Activated CD8-positive, alpha-beta T cell treated with anti-CD3 and anti-CD28 coated beads for 36 hours (primary cell): Measurements from ENCODE around the gene FUZ. TPM values are rescaled to one million over a fixed set of nuclear protein-coding genes. Genes with fewer than 3 reads are reported as not detected.

Experiments
- ATAC-seq: fragments of 200-7000 bp; cut with Tn5 transposase; one replicate; pipeline ENCODE4 v1.10.0; 2021; ENCODE audit warnings: mild to moderate bottlenecking, moderate library complexity
- CTCF ChIA-PET: fragments of 350-600 bp; sonication (Branson Sonifier 250); formaldehyde crosslinking; loops from one replicate; lab custom pipeline; 2021; ENCODE audit warnings: antibody characterized with exemption; lab: Charles Lee
- POLR2A ChIA-PET: fragments of 350-600 bp; sonication (Branson Sonifier 250); formaldehyde crosslinking; loops from one replicate; lab custom pipeline; 2021; ENCODE audit warnings: antibody characterized with exemption; lab: Charles Lee
- DNase-seq: peaks from one replicate; pipeline ENCODE4 v3.0.0-alpha.2; 2020
- H3K27ac Mint-ChIP-seq: one replicate; pipeline ENCODE4 v1.8.0; 2021; ENCODE audit warnings: mild to moderate bottlenecking, mixed read lengths
- H3K27me3 Mint-ChIP-seq: one replicate; pipeline ENCODE4 v1.8.0; 2021; ENCODE audit warnings: mixed read lengths
- H3K36me3 Mint-ChIP-seq: one replicate; pipeline ENCODE4 v1.8.0; 2021; ENCODE audit warnings: low read depth, mixed read lengths
- H3K4me1 Mint-ChIP-seq: one replicate; pipeline ENCODE4 v1.8.0; 2021; ENCODE audit warnings: low read depth, mixed read lengths
- H3K4me3 Mint-ChIP-seq: one replicate; pipeline ENCODE4 v1.8.0; 2021; ENCODE audit warnings: mild to moderate bottlenecking, moderate library complexity, mixed read lengths
- H3K9me3 Mint-ChIP-seq: one replicate; pipeline ENCODE4 v1.8.0; 2021; ENCODE audit warnings: mixed read lengths
- intact Hi-C: fragments of 100-400 bp; cut with micrococcal nuclease; formaldehyde crosslinking; loops from one replicate; pipeline ENCODE4 v1.10.0; 2022
- total RNA-seq, 2 experiments: library from RNA; stranded (reverse); gene quantifications; one replicate each; pipeline ENCODE4 v1.2.3, GENCODE V29; 2021
- TF ChIP-seq, protein P1 (sequence below): fragments of 200-600 bp; IDR thresholded peaks from one replicate; pipeline ENCODE4 v1.8.0; 2022; ENCODE audit warnings: antibody characterized with exemption, mild to moderate bottlenecking

FUZ gene
- total RNA-seq, 2 experiments from 2014 or later, result 23.5 to 24.1 TPM

DNA sequence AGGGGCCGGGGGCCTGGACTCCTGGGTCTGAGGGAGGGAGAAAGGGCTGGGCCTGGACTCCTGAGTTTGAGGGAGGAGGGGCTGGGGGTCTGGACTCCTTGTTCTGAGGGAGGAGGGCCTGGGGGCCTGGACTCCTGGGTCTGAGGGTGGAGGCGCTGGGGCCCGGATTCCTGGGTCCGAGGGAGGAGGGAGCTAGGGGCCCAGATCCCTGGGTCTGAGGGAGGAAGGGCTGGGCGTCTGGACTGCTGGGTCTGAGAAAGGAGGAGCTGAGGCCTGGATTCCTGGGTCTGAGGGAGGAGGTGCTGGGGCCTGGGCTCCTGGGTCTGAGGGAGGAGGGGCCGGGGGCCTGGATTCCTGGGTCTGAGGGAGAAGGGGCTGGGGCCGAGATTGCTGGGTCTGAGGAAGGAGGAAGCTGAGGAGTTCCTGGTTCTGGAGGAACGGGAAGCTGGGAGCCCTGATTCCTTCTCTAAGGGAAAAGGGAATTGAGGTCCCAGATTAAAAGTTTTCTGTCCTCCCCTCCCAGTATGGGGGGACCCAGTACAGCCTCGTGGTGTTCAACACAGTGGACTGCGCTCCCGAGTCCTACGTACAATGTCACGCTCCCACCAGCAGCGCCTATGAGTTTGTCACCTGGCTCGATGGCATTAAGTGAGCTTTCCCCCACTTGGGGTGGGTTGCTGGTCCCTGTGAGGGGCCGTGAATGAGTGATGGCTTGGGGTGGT is 5.7 kb upstream of the FUZ start:
- peaks cover 18% of the 10 kb centered on the region for H3K4me1 Mint-ChIP-seq
- H3K4me3 Mint-ChIP-seq, result peak overlapping the region; percentile 90
- peaks cover 6% of the 10 kb centered on the region for H3K36me3 Mint-ChIP-seq
- H3K27ac Mint-ChIP-seq, result peak overlapping the region; percentile 99
- intact Hi-C loops, result no loop called here
- no peaks in the 10 kb centered on the region for H3K27me3 Mint-ChIP-seq
- DNase-seq (no peak), ATAC-seq (no peak)
- TF ChIP-seq, protein P1, sequence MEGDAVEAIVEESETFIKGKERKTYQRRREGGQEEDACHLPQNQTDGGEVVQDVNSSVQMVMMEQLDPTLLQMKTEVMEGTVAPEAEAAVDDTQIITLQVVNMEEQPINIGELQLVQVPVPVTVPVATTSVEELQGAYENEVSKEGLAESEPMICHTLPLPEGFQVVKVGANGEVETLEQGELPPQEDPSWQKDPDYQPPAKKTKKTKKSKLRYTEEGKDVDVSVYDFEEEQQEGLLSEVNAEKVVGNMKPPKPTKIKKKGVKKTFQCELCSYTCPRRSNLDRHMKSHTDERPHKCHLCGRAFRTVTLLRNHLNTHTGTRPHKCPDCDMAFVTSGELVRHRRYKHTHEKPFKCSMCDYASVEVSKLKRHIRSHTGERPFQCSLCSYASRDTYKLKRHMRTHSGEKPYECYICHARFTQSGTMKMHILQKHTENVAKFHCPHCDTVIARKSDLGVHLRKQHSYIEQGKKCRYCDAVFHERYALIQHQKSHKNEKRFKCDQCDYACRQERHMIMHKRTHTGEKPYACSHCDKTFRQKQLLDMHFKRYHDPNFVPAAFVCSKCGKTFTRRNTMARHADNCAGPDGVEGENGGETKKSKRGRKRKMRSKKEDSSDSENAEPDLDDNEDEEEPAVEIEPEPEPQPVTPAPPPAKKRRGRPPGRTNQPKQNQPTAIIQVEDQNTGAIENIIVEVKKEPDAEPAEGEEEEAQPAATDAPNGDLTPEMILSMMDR, result no peak
- no peaks in the 10 kb centered on the region for H3K9me3 Mint-ChIP-seq
- POLR2A ChIA-PET, result interaction anchor here (0.6 to 1.8 kb wide), 8 partner anchors 9 to 68 kb away, joined by 3 to 7 read pairs (median 3); no protein-coding TSS in a partner anchor
- CTCF ChIA-PET, result interaction anchor here (1.0 to 1.4 kb wide), 2 partner anchors 101 kb away, joined by 3 read pairs; no protein-coding TSS in a partner anchor

DNA sequence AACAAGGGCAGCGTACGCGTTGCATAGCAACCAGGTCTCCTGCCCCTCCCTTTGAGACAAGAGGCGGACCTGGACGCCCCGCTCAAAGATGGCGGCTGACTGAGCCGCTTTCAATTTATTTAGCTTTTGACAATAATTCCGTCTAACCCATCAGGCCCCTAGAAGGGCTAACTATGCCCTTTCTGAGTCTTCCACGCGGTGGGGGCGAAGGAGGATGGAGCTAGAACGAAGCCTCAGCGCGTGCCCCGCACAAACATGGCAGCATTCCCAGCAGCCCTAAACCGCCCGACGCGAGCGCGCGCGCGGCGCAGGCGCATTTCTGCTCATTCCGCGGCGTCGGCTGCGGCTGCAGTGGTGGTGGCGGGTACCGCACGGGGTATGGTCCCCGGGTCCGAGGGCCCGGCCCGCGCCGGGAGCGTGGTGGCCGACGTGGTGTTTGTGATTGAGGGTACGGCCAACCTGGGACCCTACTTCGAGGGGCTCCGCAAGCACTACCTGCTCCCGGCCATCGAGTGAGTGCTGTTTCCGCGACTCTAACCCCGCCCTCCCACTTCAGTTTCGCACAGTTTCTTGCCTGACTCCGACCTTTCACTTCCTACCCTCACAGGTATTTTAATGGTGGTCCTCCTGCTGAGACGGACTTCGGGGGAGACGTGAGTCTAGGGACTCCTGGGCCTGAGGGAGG is 5.0 kb upstream of the FUZ start, which contains the start of gene MED25:
Gene MED25, plus strand, starts transcription at position 326 of the 685 bp plus-strand sequence. Its CDS starts 53 bp downstream, at position 379.
- ChIA-PET CTCF (interaction anchor here (0.9 to 1.0 kb wide), 2 partner anchors 8 to 100 kb away, joined by 3 read pairs; no protein-coding TSS in a partner anchor), POLR2A (interaction anchor here (1.0 to 1.8 kb wide), 4 partner anchors 9 to 46 kb away, joined by 3 to 7 read pairs (median 4); no protein-coding TSS in a partner anchor)
- peak within 1 kb of the TSS; percentile 90 for H3K4me3 Mint-ChIP-seq
- H3K9me3 Mint-ChIP-seq, result no peaks in the 10 kb centered on the region
- H3K36me3 Mint-ChIP-seq, result peaks cover 1% of the 10 kb centered on the region
- peak; percentile 86 for DNase-seq
- H3K4me1 Mint-ChIP-seq, result peaks cover 15% of the 10 kb centered on the region
- ATAC-seq, result peak; percentile 70
- no peaks in the 10 kb centered on the region for H3K27me3 Mint-ChIP-seq
- peak within 1 kb of the TSS; percentile 99 for H3K27ac Mint-ChIP-seq
- intact Hi-C loops, result no loop called here
- TF ChIP-seq, protein P1, result no peak

DNA sequence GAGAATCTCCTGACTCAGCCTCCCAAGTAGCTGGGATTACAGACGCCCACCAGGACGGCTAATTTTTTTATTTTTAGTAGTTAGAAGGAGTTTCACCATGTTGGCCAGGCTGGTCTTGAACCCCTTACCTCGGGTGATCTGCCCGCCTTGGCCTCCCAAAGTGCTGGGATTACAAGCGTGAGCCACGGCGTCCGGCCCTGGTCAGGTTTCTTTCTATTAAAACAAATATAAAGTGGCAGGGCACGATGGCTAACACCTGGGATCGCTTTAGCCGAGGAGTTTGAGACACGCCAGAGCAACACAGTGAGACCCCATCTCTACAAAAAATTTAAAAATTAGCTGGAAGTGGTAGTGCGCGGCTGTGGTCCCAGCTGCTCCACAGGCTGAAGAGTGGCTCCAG is 3.5 kb upstream of the FUZ start:
- intact Hi-C loops, result no loop called here
- Mint-ChIP-seq H3K4me3 (no peak overlapping the region), H3K9me3 (no peaks in the 10 kb centered on the region), H3K36me3 (no peaks in the 10 kb centered on the region), H3K4me1 (peaks cover 23% of the 10 kb centered on the region), H3K27me3 (no peaks in the 10 kb centered on the region), H3K27ac (no peak overlapping the region)
- ATAC-seq, result no peak
- DNase-seq, result no peak
- ChIA-PET POLR2A (no interaction called here), CTCF (no interaction called here)
- TF ChIP-seq, protein P1, result no peak

DNA sequence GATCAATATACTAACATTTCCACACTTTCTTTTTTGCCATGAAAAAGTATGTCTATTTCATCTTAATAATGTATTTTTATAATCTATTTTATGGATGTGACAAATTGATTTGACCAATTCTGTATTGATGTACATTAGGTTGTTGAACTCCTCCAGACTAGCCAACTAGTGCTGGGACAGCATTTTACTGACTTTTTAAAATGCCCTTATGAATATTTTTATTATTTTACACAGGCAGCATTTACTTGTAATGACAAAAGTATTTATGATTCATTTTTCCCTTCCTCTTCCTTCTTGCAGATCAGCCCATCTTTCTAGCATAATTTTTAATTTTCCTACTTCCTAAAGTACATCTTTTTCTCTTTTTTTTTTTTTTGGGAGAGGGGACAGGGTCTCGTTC is 918 bp upstream of the FUZ start:
- ChIA-PET CTCF (interaction anchor here (0.9 kb wide), 1 partner anchor 11 kb away, joined by 3 read pairs; no protein-coding TSS in a partner anchor), POLR2A (interaction anchor here (0.9 to 1.5 kb wide), 5 partner anchors 10 to 149 kb away, joined by 3 to 7 read pairs (median 3); partner anchors contain the start of genes AKT1S1, BCL2L12, IRF3 and TBC1D17)
- TF ChIP-seq, protein P1, result no peak
- Mint-ChIP-seq H3K36me3 (peaks cover 5% of the 10 kb centered on the region), H3K27ac (peak overlapping the region; percentile 21), H3K4me1 (peaks cover 24% of the 10 kb centered on the region), H3K27me3 (no peaks in the 10 kb centered on the region), H3K4me3 (peak overlapping the region; percentile 85), H3K9me3 (no peaks in the 10 kb centered on the region)
- DNase-seq (no peak), ATAC-seq (no peak)
- intact Hi-C loops, result no loop called here
